ENCODE measurements around the gene INTS1.

GRCh38 chr7:1489336-1489735, 14.9 kb downstream of the INTS1 start:
- TF ChIP-seq POLR2AphosphoS5 (IDR thresholded peaks at IDR 0.05; ENCODE audit: low read depth, low read length) = no peak
- TF ChIP-seq TAF1 (IDR thresholded peaks at IDR 0.05; ENCODE audit: borderline replicate concordance, low read depth, low read length) = no peak
- TF ChIP-seq POLR2A (IDR thresholded peaks at IDR 0.05; ENCODE audit: low read depth, low read length) = no peak

Data from GM12892 (cell line).